Stimulated activated CD8-positive, alpha-beta memory T cell treated with anti-CD3 and anti-CD28 coated beads, Interleukin-7, amount 100 ng/mL, for 24 hours (primary cell): ENCODE results near the gene CIAO3.
"Not testable (repeated sequence)": the region's sequence is repeated elsewhere in the genome, so short reads cannot be mapped to it uniquely, and the experiment has no call there.

Source experiments
- DNase-seq: peaks from one replicate; pipeline ENCODE4 v3.0.0-alpha.2; 2020; ENCODE audit warnings: low read depth

Gene CIAO3

DNA sequence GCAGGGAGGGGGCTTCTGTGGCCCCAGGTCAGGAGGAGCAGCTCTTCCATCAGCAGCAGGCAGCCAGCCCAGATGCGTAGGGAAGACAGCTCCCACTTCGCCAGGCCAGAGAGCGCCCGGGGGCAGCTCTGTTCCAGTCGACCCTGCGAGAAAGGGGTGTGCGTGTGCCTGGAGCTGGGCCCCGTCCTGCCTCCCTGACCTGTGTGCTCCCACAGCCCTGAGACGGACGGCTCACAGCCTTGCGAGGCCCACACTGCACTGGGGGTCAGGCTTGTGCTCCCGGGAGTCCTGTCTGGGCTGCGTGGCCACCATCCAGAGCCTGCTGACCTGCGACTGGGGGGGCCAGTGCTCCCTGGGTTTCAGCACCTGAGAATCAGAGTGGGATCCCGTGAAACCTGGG lies 19.3 kb upstream of the CIAO3 start:
- DNase-seq, result no peak

- DNase-seq, result no peak
These were observed 18.5 kb upstream of the CIAO3 start for GRCh38 chr16:759110-759910.

GRCh38 chr16:756428-756827 lies 15.6 kb upstream of the CIAO3 start:
- no peak for DNase-seq

DNA sequence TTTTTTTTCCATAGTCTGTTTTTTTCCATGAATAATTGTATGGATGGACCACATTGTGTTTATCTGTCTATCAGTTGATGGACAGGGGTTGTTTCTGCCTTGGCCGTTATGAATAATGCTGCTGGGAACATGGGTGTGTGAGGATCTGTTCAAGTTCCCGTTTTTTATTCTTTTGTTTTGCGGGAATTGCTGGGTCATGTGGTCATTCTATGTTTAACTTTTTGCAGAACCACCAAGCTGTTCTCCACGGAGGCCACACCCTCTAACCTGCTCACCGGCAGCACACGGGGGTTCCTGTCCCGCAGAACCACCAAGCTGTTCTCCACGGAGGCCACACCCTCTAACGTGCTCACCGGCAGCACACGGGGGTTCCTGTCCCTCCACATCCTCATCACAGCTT lies 13.9 kb upstream of the CIAO3 start:
- DNase-seq, result no peak

DNA sequence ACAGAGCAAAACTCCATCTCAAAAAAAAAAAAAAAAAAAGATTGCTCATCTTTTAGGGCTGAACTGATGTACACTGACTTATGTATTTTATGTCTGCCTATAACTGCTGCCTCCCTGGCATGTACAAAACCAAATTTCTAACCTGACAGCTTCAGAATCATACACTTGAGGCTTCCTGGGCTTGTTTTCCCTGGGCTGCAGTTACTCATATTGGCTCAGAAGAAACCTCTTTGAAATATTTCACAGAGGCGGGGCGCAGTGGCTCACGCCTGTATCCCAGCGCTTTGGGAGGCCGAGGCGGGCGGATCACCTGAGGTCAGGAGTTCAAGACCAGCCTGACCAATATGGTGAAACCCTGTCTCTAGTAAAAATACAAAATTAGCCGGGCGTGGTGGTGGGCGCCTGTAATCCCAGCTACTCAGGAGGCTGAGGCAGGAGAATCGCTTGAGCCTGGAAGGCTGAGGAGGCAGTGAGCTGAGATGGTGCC lies 13.4 kb upstream of the CIAO3 start:
- DNase-seq, result not testable (repeated sequence)

DNA sequence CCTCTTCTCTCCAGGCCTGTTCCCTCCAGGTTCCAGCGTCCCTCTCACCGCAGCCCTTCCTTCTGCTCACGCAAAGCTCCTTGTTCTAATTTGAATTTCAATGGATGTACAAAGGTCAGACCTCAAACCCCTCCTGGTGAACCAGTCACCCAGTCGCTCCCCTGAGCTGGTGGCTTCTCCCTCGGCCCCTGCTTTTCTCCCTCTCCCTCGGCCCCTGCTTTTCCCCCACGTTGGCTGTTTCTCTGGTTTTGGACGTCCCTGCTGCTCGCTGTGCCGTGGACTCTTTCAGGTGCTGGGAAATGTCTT lies 11.2 kb upstream of the CIAO3 start:
- DNase-seq, result no peak

DNA sequence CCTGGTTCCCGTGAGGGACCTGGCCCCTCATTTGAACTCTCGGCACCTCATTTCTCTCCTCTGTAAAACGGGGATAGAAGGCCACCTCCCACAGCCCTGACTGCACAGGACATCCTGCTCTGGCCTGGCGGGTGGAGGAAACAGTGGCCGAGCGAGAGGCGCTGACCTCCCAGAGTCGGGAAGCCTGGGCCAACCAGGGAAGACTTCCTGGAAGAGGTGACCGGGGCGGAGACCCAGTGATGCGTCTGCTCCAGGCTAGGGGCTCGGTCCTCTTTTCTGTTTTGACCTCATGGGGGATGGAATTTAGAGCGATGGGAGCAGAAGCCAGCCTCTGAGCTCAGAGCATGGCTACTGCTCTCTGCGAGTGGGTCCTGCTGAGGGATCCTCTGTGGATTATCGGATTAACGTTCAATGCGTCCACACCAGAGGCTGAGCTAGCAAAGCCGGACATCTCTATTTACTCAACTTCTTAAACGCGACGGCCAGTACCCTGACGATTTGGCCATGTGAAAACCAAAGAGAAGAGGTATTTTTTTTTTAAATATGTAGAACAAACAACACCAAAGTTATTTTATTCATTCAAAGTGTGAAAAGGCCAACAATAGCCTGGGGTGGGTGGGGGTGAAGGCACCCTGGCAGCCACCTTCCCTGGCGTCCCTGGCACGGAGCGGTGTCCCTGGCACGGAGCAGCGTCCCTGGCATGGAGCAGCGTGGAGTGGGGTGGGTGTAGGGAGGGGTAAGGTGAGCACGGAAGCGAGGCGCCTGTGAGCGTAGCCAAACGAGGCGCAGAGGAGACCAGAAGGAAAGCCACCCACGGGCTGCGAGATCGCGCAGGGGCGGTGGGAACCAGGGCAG lies 10.6 kb upstream of the CIAO3 start:
- no peak for DNase-seq

DNA sequence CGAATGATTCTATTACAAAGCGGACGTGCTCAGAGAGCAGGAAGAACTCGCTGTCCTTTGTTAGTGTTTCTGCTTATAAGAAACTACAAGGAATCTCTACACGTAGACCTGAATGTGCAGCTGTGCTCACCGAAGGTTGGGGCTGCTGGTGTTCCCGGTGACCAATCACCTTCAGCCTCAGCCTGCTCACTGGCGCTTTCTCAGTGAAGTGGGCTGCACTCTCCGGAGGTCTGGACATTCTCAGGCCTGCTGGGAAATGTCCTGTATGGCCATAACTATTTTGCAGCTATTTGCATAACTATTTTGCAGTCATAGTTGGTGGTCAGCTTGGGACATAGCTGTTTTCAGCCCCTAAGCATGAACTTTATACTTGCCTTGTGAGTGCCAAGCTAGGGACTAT lies 9.7 kb upstream of the CIAO3 start:
- no peak for DNase-seq

- DNase-seq, result no peak
These were observed 8.2 kb upstream of the CIAO3 start for GRCh38 chr16:749010-749409.

DNA sequence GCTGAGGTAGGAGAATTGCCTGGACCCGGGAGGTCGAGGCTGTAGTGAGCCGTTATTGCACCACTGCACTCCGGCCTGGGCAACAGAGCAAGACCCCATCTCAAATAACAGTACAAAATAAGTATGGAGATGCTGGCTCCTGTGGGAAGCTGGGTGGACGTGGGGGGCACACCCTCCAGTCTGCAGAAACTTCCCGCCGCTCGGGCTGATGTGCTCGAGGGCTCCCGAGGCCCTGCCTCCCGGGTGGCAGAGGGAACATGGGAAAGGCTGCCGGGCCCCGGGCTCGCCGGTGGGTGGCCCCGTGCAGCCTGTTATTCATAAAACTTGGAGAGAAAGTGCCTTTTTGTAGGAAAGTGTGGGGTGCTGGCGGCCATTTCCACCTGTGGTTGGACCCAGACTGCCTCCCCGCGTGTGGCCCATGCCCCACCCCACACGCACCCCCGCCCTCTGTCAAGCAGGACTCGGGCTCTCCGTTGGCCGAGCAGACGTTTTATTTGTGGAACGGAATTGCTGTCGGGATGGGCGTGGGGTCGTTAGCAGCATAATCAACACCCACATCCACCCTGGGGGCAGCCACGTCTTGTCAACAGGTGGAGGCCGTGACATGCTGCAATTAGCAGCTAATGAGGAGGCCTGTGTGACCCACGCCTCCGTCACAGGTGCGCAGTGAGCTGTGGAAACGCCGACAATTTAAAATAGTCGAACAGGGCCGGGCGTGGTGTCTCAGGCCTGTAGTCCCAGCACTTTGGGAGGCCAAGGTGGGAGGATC lies 7.4 kb upstream of the CIAO3 start:
- no peak for DNase-seq

- DNase-seq, result no peak
These were observed 5.8 kb upstream of the CIAO3 start for GRCh38 chr16:746637-747036.

- no peak for DNase-seq
These were observed 4.9 kb upstream of the CIAO3 start for GRCh38 chr16:745739-746138.

GRCh38 chr16:743794-744500 lies 3.1 kb upstream of the CIAO3 start:
- DNase-seq, result no peak

DNA sequence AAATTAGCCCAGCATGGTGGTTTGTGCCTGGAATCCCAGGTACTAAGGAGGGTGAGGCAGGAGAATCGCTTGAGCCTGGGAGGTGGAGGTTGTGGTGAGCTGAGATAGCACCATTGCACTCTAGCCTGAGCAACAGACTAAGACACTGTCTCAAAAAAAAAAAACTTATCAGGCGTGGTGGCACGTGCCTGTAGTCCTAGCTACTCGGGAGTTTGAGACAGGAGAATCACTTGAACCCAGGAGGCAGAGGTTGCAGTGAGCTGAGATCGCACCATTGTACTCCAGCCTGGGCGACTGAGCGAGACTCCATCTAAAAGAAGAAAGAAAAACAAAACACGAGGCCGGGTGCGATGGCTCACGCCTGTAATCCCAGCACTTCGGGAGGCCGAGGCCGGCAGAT lies 2.1 kb upstream of the CIAO3 start:
- not testable (repeated sequence) for DNase-seq

GRCh38 chr16:741986-742629 lies 1.3 kb upstream of the CIAO3 start:
- DNase-seq, result no peak

- DNase-seq, result no peak
These were observed 386 bp downstream of the CIAO3 start for GRCh38 chr16:740459-740763.

DNA sequence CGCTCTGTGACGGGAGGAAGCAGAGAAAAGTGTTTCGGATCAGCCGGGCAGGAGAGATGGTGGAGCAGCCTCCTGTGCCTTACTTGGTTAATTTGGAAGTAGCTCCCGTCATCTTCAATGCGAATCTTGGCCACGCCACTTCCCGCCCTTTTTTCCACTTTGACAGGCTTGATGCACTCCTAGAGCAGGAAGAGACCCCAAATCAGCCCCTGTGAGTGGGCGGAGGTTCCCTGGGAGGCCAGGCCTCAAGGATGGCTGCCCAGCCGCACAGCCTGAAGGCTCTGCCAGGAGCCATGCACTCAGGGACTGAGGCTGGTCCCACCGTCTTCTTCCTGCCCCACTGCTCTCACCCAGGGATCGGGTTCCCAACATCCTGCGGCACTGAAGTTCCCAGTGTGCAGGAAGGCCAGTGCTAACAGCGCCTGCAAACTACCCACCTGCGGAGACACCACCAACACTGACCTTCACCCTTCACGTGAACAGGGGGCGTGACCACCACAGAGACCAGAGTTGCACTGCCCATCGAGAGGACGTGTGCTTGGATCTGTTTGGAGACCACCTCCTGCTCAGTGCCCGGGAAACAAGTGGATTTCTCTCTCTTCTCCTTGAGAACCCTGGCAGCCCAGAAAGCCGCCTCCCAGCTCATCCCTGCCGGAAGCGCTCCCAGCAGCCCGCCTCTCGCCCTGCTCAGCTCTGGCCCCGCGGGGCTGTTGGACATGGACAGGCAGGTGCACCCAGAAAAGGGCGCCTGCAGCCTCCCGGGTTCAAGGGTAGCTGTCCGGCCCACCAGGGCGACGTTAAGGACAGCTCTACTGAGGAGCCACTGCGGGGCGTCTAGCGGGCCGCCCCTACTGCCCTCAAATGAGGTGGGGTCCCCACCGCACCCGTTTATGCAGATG lies 988 bp downstream of the CIAO3 start:
- DNase-seq, result no peak

GRCh38 chr16:736936-737481 lies 3.8 kb downstream of the CIAO3 start:
- DNase-seq, result no peak

GRCh38 chr16:735982-736453 lies 4.8 kb downstream of the CIAO3 start:
- no peak for DNase-seq
